Trophoblast cell (in vitro differentiated cells and primary cell): Measurements from ENCODE around the gene APH1A.
A peak's percentile ranks its signal among the peaks of the same experiment; 100 is the strongest.

Experiments
- DNase-seq, 2 donors: peaks; one replicate each; pipeline ENCODE4 v3.0.0-alpha.2; 2016
- H2AFZ ChIP-seq: 2 replicates; pipeline ENCODE4 v1.6.1; 2013; ENCODE audit warnings: low read length, moderate library complexity, mild to moderate bottlenecking; ENCODE audit not compliant: insufficient read depth, poor library complexity
- H2AK5ac ChIP-seq: 2 replicates; pipeline ENCODE4 v1.6.1; 2013; ENCODE audit warnings: mild to moderate bottlenecking, low read length
- H2BK120ac ChIP-seq: 2 replicates; pipeline ENCODE4 v1.6.1; 2013; ENCODE audit warnings: low read length, mild to moderate bottlenecking, moderate library complexity; ENCODE audit not compliant: insufficient read depth, poor library complexity
- H2BK12ac ChIP-seq: 2 replicates; pipeline ENCODE4 v1.6.1; 2013; ENCODE audit warnings: mild to moderate bottlenecking, low read length, moderate library complexity
- H2BK5ac ChIP-seq: 2 replicates; pipeline ENCODE4 v1.6.1; 2013; ENCODE audit warnings: low read length, low read depth, moderate library complexity, mild to moderate bottlenecking; ENCODE audit not compliant: poor library complexity
- H3K14ac ChIP-seq: 2 replicates; pipeline ENCODE4 v1.6.1; 2013; ENCODE audit warnings: mild to moderate bottlenecking, low read length
- H3K18ac ChIP-seq: 2 replicates; pipeline ENCODE4 v1.6.1; 2013; ENCODE audit warnings: mild to moderate bottlenecking, low read length
- H3K23ac ChIP-seq: 2 replicates; pipeline ENCODE4 v1.6.1; 2013; ENCODE audit warnings: low read length
- H3K27ac ChIP-seq: 2 replicates; pipeline ENCODE4 v1.5.1; 2013; ENCODE audit warnings: low read depth, mild to moderate bottlenecking, inconsistent platforms, low read length, moderate library complexity
- H3K27me3 ChIP-seq: 2 replicates; pipeline ENCODE4 v1.6.1; 2013; ENCODE audit warnings: inconsistent platforms, mild to moderate bottlenecking, low read length, moderate library complexity; ENCODE audit not compliant: insufficient read depth
- H3K36me3 ChIP-seq, 2 experiments: 1 replicate in 1 of 2; 2 replicates in 1 of 2; pipeline ENCODE4 v1.6.1; 2013; ENCODE audit warnings: low read length in 2 of 2, mild to moderate bottlenecking in 2 of 2, moderate library complexity in 1 of 2; ENCODE audit not compliant: insufficient read depth in 2 of 2, control insufficient read depth in 1 of 2
- H3K4ac ChIP-seq: 2 replicates; pipeline ENCODE4 v1.6.1; 2013; ENCODE audit warnings: low read depth, mild to moderate bottlenecking, low read length, moderate library complexity
- H3K4me1 ChIP-seq, 2 experiments: 1 replicate in 1 of 2; 2 replicates in 1 of 2; pipeline ENCODE4 v1.6.1; 2013; ENCODE audit warnings: low read length in 2 of 2, mild to moderate bottlenecking in 2 of 2, moderate library complexity in 1 of 2; ENCODE audit not compliant: insufficient read depth in 2 of 2, control insufficient read depth in 1 of 2
- H3K4me2 ChIP-seq: 2 replicates; pipeline ENCODE4 v1.6.1; 2013; ENCODE audit warnings: inconsistent platforms, mild to moderate bottlenecking, low read length, moderate library complexity
- H3K4me3 ChIP-seq: 2 replicates; pipeline ENCODE4 v1.5.1; 2013; ENCODE audit warnings: mild to moderate bottlenecking, low read depth, low read length, inconsistent platforms
- H3K79me1 ChIP-seq: one replicate; pipeline ENCODE4 v1.6.1; 2013; ENCODE audit warnings: low read length
- H3K79me2 ChIP-seq: 2 replicates; pipeline ENCODE4 v1.6.1; 2013; ENCODE audit warnings: low read length, mild to moderate bottlenecking; ENCODE audit not compliant: control insufficient read depth, insufficient read depth, poor library complexity
- H3K9ac ChIP-seq: 2 replicates; pipeline ENCODE4 v1.6.1; 2013; ENCODE audit warnings: mild to moderate bottlenecking, low read length
- H3K9me3 ChIP-seq: 2 replicates; pipeline ENCODE4 v1.6.1; 2013; ENCODE audit warnings: low read depth, mild to moderate bottlenecking, control low read depth, inconsistent platforms, low read length; ENCODE audit not compliant: insufficient read depth
- H4K12ac ChIP-seq: 2 replicates; pipeline ENCODE4 v1.6.1; 2013; ENCODE audit warnings: low read depth, mild to moderate bottlenecking, low read length, moderate library complexity
- H4K8ac ChIP-seq: 2 replicates; pipeline ENCODE4 v1.6.1; 2013; ENCODE audit warnings: low read depth, mild to moderate bottlenecking, low read length, moderate library complexity
- H4K91ac ChIP-seq: one replicate; pipeline ENCODE4 v1.6.1; 2013; ENCODE audit warnings: low read depth, mild to moderate bottlenecking, low read length, moderate library complexity
- WGBS: extraction: QIAGEN DNeasy Blood & Tissue Kit; methylation state at CpG from one replicate; pipeline ENCODE4 v1.1.7; 2013; ENCODE audit warnings: missing lambda C conversion rate; ENCODE audit not compliant: insufficient read length, insufficient coverage; ENCODE audit errors: extremely low coverage; 5-methylcytosine and 5-hydroxymethylcytosine counted together

The APH1A gene

DNA sequence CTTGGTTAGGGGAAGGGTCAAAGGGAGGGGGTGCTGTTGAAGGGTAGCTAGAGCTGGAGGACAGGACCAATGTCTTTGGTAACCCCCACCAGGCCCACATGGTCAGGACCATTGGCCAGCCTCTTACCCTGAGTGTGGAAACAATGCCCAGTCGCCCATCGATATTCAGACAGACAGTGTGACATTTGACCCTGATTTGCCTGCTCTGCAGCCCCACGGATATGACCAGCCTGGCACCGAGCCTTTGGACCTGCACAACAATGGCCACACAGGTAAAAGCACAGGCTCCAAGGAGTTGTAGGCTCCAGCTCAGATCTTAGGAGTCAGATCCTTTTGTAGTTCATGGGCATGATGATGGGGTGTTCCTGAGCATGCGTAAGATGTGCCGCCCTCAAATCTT lies 7.4 kb downstream of the APH1A start:
- Histone ChIP-seq H3K4ac (no peak overlapping the region), H3K79me1 (peaks cover 15% of the 10 kb centered on the region), H3K4me1 (peaks cover 25 to 34% of the 10 kb centered on the region in 2 experiments), H3K79me2 (no peaks in the 10 kb centered on the region), H3K14ac (no peak overlapping the region), H3K4me2 (no peak overlapping the region), H2AFZ (no peak overlapping the region), H3K23ac (no peak overlapping the region), H2BK5ac (no peak overlapping the region), H4K8ac (no peak overlapping the region), H3K4me3 (no peak overlapping the region), H3K9ac (no peak overlapping the region), H3K9me3 (no peaks in the 10 kb centered on the region), H4K12ac (no peak overlapping the region), H4K91ac (no peak overlapping the region), H2BK12ac (no peak overlapping the region), H2AK5ac (no peak overlapping the region), H2BK120ac (no peak overlapping the region), H3K36me3 (peaks cover 8 to 15% of the 10 kb centered on the region in 2 experiments), H3K27me3 (no peaks in the 10 kb centered on the region), H3K27ac (no peak overlapping the region), H3K18ac (no peak overlapping the region)
- no CpG with 5 or more reads among the region's 6 CpGs for WGBS
- no peak for DNase-seq

DNA sequence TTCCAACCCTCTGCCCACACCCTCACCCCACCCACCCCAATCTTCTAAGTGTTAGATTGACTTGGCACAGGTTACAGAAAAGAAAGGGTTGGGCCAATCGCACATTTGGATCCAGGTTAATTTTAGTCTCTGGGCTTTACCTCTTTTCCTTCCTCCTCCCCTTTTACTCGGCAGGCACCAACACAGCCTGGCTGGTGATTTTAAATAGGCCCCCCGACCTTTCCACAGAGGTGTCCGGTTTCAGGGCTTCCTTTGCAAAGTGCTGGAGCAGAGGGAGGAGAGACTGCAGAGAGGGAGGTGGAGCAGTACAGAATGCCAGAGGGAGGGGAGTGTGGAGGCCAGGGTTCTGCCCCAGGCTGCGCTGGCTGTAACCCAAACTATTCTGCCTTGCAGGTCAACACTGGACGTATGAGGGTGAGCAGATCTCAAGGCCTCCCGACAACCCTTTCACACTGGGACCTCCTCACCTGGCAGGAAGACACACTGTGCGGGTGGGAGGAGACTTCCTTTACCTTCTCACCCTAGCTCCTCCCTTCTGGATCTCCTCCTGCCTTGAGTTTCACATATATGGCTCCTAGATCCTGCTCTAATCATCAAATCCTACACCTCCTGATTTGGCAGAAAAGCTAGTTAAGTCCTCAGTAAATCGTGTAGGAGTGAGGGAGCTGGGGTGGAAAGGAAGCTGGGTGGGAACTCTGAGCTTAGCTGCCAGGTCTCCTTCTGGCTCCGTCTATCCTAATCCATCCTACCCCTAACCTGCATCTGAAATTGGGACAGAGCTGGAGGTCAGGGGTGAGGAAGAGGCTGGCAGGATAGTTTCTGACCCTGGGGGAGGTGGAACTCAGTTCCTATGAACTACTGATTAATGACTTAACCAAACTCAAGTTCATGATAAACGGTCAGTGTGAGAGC lies 8.8 kb downstream of the APH1A start:
- Histone ChIP-seq H4K12ac (peak overlapping the region; percentile 3), H3K9me3 (no peaks in the 10 kb centered on the region), H2BK12ac (peak overlapping the region; percentile 46), H3K79me2 (no peaks in the 10 kb centered on the region), H2AK5ac (no peak overlapping the region), H3K9ac (no peak overlapping the region), H3K14ac (peak overlapping the region; percentile 42), H2BK5ac (peak overlapping the region; percentile 79), H3K23ac (no peak overlapping the region), H4K91ac (peak overlapping the region; percentile 42), H2AFZ (no peak overlapping the region), H3K36me3 (peaks cover 0 to 5% of the 10 kb centered on the region in 2 experiments), H3K4ac (no peak overlapping the region), H3K27me3 (no peaks in the 10 kb centered on the region), H3K79me1 (peaks cover 15% of the 10 kb centered on the region), H3K18ac (no peak overlapping the region), H4K8ac (peak overlapping the region; percentile 62), H3K4me2 (peak overlapping the region; percentile 49), H3K27ac (peak overlapping the region; percentile 34), H2BK120ac (no peak overlapping the region), H3K4me3 (no peak overlapping the region), H3K4me1 (peaks cover 27 to 36% of the 10 kb centered on the region in 2 experiments)
- DNase-seq: peak; percentile 35 to 40
- WGBS: no CpG with 5 or more reads among the region's 11 CpGs

DNA sequence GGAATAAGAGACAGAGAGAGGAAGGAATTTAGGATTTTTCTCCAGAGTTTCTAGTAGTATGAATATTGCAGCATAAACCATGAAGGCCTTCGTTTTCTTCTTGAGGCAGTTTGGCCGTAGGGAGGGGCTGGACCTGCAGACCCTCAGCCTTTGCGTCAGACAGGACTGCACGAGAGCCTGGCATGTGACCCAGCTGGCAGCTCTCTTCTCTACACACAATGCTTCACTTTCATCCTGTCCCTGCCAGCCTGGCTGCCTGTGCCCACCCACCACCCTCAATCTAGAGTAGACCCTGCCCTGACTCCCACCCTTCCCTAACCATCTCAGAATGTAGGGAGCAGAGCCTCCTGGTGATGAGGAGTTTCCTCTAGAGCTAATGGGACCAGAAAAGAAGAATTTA lies 9.6 kb downstream of the APH1A start:
- H3K18ac ChIP-seq: no peak overlapping the region
- no CpG with 5 or more reads among the region's 4 CpGs for WGBS
- peak overlapping the region; percentile 8 for H3K4ac ChIP-seq
- H3K4me2 ChIP-seq: peak overlapping the region; percentile 10
- no peak overlapping the region for H3K4me3 ChIP-seq
- H3K14ac ChIP-seq: no peak overlapping the region
- no peak overlapping the region for H2AFZ ChIP-seq
- no peak overlapping the region for H3K23ac ChIP-seq
- H3K4me1 ChIP-seq: peaks cover 27 to 36% of the 10 kb centered on the region in 2 experiments
- no peak overlapping the region for H4K12ac ChIP-seq
- H4K8ac ChIP-seq: no peak overlapping the region
- peak overlapping the region; percentile 27 for H2AK5ac ChIP-seq
- peak overlapping the region; percentile 50 for H4K91ac ChIP-seq
- H3K36me3 ChIP-seq: no peaks in the 10 kb centered on the region
- H2BK12ac ChIP-seq: peak overlapping the region; percentile 51
- peak overlapping the region; percentile 40 for H3K27ac ChIP-seq
- no peaks in the 10 kb centered on the region for H3K27me3 ChIP-seq
- no peaks in the 10 kb centered on the region for H3K79me2 ChIP-seq
- no peak overlapping the region for H2BK120ac ChIP-seq
- H3K9ac ChIP-seq: no peak overlapping the region
- no peaks in the 10 kb centered on the region for H3K9me3 ChIP-seq
- peaks cover 15% of the 10 kb centered on the region for H3K79me1 ChIP-seq
- no peak overlapping the region for H2BK5ac ChIP-seq
- DNase-seq: no peak

DNA sequence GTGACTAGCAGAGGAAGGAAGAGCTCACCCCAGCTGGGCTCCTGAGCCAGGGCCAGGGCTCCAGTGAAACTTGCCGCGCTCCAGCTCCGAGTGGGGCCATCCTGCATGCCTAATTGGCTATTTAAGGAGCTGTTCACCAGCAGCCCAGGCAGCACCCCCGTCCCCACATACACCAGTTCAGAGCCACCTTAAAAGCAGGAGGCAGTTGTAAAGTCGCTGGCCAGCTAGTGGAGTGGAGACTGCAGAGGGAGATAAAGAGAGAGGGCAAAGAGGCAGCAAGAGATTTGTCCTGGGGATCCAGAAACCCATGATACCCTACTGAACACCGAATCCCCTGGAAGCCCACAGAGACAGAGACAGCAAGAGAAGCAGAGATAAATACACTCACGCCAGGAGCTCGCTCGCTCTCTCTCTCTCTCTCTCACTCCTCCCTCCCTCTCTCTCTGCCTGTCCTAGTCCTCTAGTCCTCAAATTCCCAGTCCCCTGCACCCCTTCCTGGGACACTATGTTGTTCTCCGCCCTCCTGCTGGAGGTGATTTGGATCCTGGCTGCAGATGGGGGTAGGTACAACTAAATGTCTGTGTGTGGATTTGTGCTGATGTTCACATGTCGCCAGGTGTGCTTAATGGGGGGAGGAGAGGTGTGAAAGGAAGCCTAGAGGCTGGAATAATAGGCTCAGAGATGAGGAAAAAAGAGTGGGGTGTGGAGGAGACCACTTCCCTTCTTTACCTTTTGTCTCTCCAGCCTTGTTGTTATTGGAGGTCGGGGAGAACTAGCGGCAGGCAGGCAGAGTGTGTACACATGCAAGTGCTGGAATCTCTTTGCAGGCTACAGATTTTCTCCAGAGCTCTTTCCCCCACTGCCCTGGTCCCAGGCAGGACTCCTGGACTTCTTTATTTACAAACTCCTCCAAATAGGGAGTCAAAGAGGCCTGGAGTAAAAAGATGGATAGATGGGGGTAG lies 10.9 kb downstream of the APH1A start, which contains the start of gene CA14:
CA14 (plus strand) TSS at position 151 of the 962 bp plus-strand sequence; CDS start at position 506, 355 bp downstream.
- Histone ChIP-seq H2BK5ac (peak within 1 kb of the TSS; percentile 0), H2AK5ac (no peak within 1 kb of the TSS), H4K12ac (peak within 1 kb of the TSS; percentile 45), H3K9ac (peak within 1 kb of the TSS; percentile 14), H2AFZ (peak within 1 kb of the TSS; percentile 40), H3K4ac (no peak within 1 kb of the TSS), H3K36me3 (no peaks in the 10 kb centered on the region), H3K27ac (peak within 1 kb of the TSS; percentile 16), H3K27me3 (no peaks in the 10 kb centered on the region), H3K14ac (peak within 1 kb of the TSS; percentile 10), H3K79me2 (no peaks in the 10 kb centered on the region), H4K8ac (peak within 1 kb of the TSS; percentile 51), H2BK12ac (peak within 1 kb of the TSS; percentile 27), H4K91ac (peak within 1 kb of the TSS; percentile 45), H3K23ac (no peak within 1 kb of the TSS), H3K18ac (peak within 1 kb of the TSS; percentile 19), H3K4me3 (no peak within 1 kb of the TSS), H2BK120ac (peak within 1 kb of the TSS; percentile 40), H3K4me2 (peak within 1 kb of the TSS; percentile 42), H3K79me1 (peaks cover 15% of the 10 kb centered on the region), H3K4me1 (peaks cover 27 to 36% of the 10 kb centered on the region in 2 experiments), H3K9me3 (no peaks in the 10 kb centered on the region)
- no peak for DNase-seq
- WGBS: no CpG with 5 or more reads among the region's 13 CpGs
